ENCODE measurements around the gene HECW1. TPM values are rescaled to one million over a fixed set of nuclear protein-coding genes. Genes with fewer than 3 reads are reported as not detected.

HECW1 gene
- total RNA-seq, 4 donors from 2014 or later: 0.83 to 3.9 (median 2.7) TPM; not detected in 1

DNA sequence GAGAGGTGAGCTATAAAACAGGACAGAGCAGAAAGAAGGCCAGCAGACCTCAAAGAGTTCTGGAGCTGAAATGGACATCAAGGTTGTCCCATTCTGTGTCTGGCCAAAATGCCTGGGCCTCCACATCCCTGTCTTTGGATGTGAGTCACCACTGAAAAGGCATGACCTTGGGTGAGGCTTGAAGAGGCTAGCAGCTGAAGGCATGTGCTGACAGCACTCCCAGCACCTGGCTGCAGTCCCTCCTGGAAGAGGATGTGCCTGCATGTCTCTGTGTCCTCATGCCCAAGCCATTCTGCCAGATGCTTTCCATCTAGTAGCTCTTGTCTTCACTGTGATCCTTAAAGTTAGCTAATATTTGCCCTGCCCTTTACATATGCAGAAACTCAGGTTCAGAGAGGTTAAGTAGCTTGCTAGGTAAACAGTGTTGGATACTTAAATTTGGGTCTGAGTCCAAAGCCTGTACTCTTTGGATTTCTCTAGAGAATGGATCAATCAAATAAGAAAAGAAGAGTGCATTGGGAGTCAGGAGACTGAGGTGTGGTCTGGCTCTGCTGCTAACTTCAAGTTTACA, 35.8 kb downstream of the HECW1 start:
- H3K27ac ChIP-seq: no peak overlapping the region
- TF ChIP-seq, protein P1, sequence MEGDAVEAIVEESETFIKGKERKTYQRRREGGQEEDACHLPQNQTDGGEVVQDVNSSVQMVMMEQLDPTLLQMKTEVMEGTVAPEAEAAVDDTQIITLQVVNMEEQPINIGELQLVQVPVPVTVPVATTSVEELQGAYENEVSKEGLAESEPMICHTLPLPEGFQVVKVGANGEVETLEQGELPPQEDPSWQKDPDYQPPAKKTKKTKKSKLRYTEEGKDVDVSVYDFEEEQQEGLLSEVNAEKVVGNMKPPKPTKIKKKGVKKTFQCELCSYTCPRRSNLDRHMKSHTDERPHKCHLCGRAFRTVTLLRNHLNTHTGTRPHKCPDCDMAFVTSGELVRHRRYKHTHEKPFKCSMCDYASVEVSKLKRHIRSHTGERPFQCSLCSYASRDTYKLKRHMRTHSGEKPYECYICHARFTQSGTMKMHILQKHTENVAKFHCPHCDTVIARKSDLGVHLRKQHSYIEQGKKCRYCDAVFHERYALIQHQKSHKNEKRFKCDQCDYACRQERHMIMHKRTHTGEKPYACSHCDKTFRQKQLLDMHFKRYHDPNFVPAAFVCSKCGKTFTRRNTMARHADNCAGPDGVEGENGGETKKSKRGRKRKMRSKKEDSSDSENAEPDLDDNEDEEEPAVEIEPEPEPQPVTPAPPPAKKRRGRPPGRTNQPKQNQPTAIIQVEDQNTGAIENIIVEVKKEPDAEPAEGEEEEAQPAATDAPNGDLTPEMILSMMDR (IDR thresholded peaks at IDR 0.05): no peak
- no peak for TF ChIP-seq POLR2A (IDR thresholded peaks at IDR 0.05)
- no peak for DNase-seq
- no peak overlapping the region for H3K4me3 ChIP-seq
- H3K36me3 ChIP-seq: no peaks in the 10 kb centered on the region
- no peaks in the 10 kb centered on the region for H3K27me3 ChIP-seq
- H3K4me1 ChIP-seq: no peaks in the 10 kb centered on the region
- H3K9me3 ChIP-seq: no peaks in the 10 kb centered on the region

DNA sequence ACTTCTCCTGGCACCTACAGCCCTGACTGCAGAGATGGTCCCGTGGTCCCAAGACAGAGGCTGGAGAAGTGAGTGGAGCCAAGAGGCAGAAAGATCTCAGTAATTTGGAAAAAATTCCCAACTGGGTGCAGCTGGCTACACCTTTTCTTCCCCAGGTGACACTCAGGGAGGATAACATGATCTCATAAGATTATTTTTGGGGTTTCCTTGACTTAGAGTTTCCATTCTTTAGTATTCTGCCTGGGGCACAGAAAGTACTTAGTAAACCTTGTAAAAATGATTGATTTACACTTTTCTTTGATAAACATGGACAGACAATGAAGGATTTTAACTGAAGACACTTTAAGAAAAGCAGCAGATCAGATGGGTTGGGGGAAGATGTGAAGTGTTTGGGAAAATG, 38.6 kb downstream of the HECW1 start:
- Histone ChIP-seq H3K4me1 (no peaks in the 10 kb centered on the region), H3K27me3 (no peaks in the 10 kb centered on the region), H3K36me3 (no peaks in the 10 kb centered on the region), H3K4me3 (no peak overlapping the region), H3K27ac (no peak overlapping the region), H3K9me3 (no peaks in the 10 kb centered on the region)
- TF ChIP-seq, protein P1 (IDR thresholded peaks at IDR 0.05): no peak
- TF ChIP-seq POLR2A (IDR thresholded peaks at IDR 0.05): no peak
- DNase-seq: no peak

DNA sequence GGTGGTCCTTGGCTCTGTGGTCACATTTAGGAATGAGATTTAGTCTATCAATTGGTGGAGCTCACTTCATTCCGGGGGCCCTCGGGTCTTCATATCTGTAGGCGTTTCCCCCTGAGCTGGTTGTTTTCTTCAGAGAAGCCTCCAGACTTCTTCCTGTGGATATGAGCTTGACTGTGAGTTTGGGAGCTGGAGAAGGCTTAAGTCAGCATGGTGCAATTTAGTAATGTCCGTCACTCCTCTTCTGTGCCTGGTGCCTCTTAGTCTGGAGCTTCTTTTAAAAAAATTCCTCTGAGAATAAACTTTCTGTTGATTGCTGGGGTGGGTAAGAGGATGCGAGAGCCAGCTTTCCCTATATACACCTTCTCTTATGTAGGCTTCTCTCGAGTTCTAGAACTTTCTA, 40.2 kb downstream of the HECW1 start:
- Histone ChIP-seq H3K4me1 (no peaks in the 10 kb centered on the region), H3K36me3 (no peaks in the 10 kb centered on the region), H3K9me3 (no peaks in the 10 kb centered on the region), H3K4me3 (no peak overlapping the region), H3K27me3 (no peaks in the 10 kb centered on the region), H3K27ac (no peak overlapping the region)
- DNase-seq: no peak
- TF ChIP-seq, protein P1 (IDR thresholded peaks at IDR 0.05): no peak
- TF ChIP-seq POLR2A (IDR thresholded peaks at IDR 0.05): no peak

DNA sequence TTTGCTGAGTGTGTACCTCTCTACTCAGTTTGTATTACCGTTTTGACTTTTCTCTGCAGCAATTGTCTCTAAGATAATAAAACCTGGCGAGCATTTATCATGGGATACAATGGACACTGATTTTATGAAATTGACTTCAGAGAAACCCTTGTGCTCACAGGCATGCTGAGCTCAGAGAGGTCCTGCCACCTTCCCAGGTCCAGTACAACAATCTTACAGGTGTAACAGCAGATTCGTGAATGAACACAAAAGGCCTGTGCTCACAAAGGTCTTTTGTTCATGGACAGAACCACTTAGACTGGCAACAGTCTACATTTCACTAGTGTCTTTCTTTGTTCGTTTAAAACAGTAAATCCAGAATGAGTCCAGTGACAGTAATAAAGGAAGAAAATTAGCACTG, 43.2 kb downstream of the HECW1 start:
- TF ChIP-seq POLR2A (IDR thresholded peaks at IDR 0.05): no peak
- TF ChIP-seq, protein P1 (IDR thresholded peaks at IDR 0.05): no peak
- no peaks in the 10 kb centered on the region for H3K27me3 ChIP-seq
- no peaks in the 10 kb centered on the region for H3K9me3 ChIP-seq
- DNase-seq: no peak
- H3K36me3 ChIP-seq: no peaks in the 10 kb centered on the region
- no peaks in the 10 kb centered on the region for H3K4me1 ChIP-seq
- no peak overlapping the region for H3K27ac ChIP-seq
- no peak overlapping the region for H3K4me3 ChIP-seq

DNA sequence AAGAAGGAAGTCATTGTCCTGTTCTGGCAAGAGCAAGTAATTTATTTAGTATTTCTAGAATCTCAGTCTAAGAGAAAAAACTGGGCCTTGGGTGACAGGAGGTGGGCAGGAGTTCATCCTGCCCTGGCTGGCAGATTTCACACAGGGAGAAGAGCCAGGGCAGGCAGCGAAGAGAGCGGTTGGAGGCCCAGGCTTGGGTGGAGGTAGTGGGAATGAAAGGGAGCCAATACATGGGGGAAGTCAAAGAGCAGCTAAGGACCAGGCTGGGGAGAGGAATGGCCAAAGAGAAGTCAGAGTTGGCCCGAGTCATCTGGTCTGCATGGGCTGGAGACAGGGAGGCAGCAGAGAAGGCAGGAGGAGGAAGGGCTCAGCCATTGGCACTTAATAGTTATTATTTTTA, 51.4 kb downstream of the HECW1 start:
- Histone ChIP-seq H3K27me3 (no peaks in the 10 kb centered on the region), H3K36me3 (no peaks in the 10 kb centered on the region)
- TF ChIP-seq, protein P1 (IDR thresholded peaks at IDR 0.05): no peak
- no peak for TF ChIP-seq POLR2A (IDR thresholded peaks at IDR 0.05)

DNA sequence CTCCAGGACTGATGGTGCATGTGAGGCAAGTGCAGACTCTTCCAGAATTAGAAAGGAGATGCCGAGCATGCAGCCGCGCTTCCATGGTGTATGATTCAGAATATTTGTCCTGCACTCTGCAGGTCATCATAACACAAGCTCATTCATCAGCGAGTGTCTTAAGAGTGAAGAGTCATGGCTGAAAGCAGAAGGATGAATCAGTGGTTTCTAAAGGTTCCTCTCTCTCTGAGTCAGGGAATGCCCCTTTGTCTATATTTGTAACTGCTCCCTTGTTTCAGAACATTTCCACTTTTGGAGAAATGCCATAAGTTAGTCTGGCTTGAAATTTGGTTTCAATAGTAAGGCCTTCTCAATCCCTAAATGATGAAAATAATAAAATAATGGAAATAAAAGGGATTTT, 52.3 kb downstream of the HECW1 start:
- Histone ChIP-seq H3K4me1 (no peaks in the 10 kb centered on the region), H3K27me3 (no peaks in the 10 kb centered on the region), H3K36me3 (no peaks in the 10 kb centered on the region), H3K9me3 (no peaks in the 10 kb centered on the region), H3K4me3 (no peak overlapping the region), H3K27ac (no peak overlapping the region)
- no peak for TF ChIP-seq POLR2A (IDR thresholded peaks at IDR 0.05)
- TF ChIP-seq, protein P1 (IDR thresholded peaks at IDR 0.05): no peak
- no peak for DNase-seq

More for the DNA sequence above, 51.4 kb downstream of the HECW1 start:
- no peaks in the 10 kb centered on the region for H3K4me1 ChIP-seq
- DNase-seq: no peak
- no peak overlapping the region for H3K27ac ChIP-seq
- H3K9me3 ChIP-seq: no peaks in the 10 kb centered on the region
- H3K4me3 ChIP-seq: no peak overlapping the region
